Retinal pigment epithelial cell (primary cell): ENCODE results near the gene PGBD2.

ENCODE experiments used
- DNase-seq: peaks from one replicate; pipeline ENCODE4 v3.0.0-alpha.2; 2010; ENCODE audit warnings: low read depth
- H3K4me3 ChIP-seq: 2 replicates; pipeline ENCODE4 v1.5.1; 2011; ENCODE audit warnings: mild to moderate bottlenecking, low read length, control low read depth, moderate library complexity
- TF ChIP-seq, protein P1 (sequence below): conservative IDR thresholded peaks from 2 replicates; pipeline ENCODE4 v1.5.1; 2011; ENCODE audit warnings: low read depth, low read length, control low read depth, inconsistent platforms

The PGBD2 gene

DNA sequence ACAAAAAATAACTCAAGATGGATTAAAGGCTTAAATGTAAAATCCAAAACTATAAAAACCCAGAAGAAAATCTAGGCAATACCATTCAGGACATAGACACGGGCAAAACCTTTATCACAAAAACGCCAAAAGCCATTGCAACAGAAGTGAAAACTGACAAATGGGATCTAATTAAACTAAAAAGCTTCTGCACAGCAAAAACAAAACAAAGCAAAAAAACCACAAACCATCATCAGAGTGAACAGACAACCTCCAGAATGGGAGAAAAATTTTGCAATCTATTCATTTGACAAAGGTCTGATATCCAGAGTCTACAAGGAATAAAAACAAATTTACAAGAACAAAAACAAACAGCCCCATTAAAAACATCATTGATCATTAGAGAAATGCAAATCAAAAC is 4.5 kb upstream of the PGBD2 start:
- no peak for DNase-seq
- TF ChIP-seq, protein P1, sequence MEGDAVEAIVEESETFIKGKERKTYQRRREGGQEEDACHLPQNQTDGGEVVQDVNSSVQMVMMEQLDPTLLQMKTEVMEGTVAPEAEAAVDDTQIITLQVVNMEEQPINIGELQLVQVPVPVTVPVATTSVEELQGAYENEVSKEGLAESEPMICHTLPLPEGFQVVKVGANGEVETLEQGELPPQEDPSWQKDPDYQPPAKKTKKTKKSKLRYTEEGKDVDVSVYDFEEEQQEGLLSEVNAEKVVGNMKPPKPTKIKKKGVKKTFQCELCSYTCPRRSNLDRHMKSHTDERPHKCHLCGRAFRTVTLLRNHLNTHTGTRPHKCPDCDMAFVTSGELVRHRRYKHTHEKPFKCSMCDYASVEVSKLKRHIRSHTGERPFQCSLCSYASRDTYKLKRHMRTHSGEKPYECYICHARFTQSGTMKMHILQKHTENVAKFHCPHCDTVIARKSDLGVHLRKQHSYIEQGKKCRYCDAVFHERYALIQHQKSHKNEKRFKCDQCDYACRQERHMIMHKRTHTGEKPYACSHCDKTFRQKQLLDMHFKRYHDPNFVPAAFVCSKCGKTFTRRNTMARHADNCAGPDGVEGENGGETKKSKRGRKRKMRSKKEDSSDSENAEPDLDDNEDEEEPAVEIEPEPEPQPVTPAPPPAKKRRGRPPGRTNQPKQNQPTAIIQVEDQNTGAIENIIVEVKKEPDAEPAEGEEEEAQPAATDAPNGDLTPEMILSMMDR: no peak
- H3K4me3 ChIP-seq: no peak overlapping the region

DNA sequence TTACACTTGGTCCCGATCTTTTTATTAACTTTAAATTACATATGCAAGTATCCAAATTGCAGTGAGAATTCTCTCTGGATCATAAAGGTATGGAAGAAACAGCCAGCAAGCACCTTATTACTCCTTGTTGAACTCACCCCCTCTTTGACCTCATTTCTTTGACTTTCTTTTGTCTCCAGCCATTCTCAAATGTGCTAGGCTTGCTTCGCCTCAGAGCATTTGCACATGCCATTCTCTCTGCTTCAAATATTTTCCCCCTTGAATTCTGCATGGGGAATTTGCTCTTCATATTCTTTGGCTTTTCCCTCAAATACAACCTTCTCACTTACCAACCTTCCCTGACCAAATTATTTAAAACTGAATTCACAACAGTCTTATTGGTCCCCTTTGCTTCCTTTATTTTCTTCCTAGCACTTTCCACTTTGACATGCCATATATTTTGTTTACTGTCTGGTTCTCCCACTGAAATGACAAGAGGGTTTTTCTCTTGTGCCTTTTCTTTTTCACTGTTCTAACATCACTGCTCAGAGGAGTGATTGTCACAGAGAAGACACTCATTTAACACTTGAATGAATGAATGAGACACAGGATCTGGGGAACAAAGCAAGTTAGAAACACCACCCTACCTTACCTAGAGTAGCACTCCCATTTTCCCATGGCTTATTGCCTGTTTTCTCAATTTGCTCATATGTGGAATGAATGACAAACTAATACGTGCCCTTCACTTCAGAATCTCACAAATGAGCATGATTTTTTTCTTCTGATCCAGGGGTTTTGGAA is 1.4 kb upstream of the PGBD2 start:
- TF ChIP-seq, protein P1: no peak
- no peak overlapping the region for H3K4me3 ChIP-seq
- no peak for DNase-seq

GRCh38 chr1:248905662-248906008 is 400 bp upstream of the PGBD2 start:
- peak overlapping the region; percentile 69 for H3K4me3 ChIP-seq
- TF ChIP-seq, protein P1: no peak
- DNase-seq: no peak

- peak; percentile 49 for DNase-seq
- H3K4me3 ChIP-seq: peak overlapping the region; percentile 75
- TF ChIP-seq, protein P1: no peak
Observed at GRCh38 chr1:248906753-248907661, 972 bp downstream of the PGBD2 start.

DNA sequence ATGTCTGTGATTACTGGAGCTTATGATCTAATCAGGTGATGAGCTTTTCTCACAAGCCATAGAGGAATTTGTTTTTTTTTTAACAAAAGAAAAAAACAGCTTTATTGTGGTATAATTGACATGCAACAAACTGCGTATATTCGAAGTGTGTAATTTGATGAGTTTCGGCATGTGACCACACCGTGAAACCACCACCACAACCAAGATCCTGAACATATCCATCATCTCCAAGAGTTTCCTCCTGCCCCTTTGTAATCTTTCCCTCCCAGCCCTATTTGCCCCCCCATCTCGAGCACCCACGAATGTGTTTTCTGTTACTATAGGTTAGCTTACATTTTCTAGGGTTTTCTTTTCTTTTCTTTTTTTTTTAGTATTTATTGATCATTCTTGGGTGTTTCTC is 4.7 kb downstream of the PGBD2 start:
- no peak overlapping the region for H3K4me3 ChIP-seq
- TF ChIP-seq, protein P1: no peak
- no peak for DNase-seq

- TF ChIP-seq, protein P1: no peak
- DNase-seq: no peak
- no peak overlapping the region for H3K4me3 ChIP-seq
Observed at GRCh38 chr1:248913933-248914332, 7.9 kb downstream of the PGBD2 start.
